PFSK-1 (cell line): ENCODE results near the gene GUSB.

Experiments
- FOXP2 ChIP-seq: optimal IDR thresholded peaks from 2 replicates; pipeline ENCODE3; 2011; ENCODE audit warnings: borderline replicate concordance, control low read depth, inconsistent platforms; ENCODE audit not compliant: insufficient read depth; ENCODE audit errors: extremely low read length, extremely low read depth
- POLR2AphosphoS5 ChIP-seq: IDR thresholded peaks from 2 replicates; pipeline ENCODE4 v1.6.1; 2012; ENCODE audit warnings: low read depth, mild to moderate bottlenecking, control low read depth, low read length, moderate library complexity
- SIN3A ChIP-seq: IDR thresholded peaks from 2 replicates; pipeline ENCODE4 v1.6.1; 2012; ENCODE audit warnings: mild to moderate bottlenecking, low read length, moderate library complexity, borderline replicate concordance; ENCODE audit not compliant: insufficient read depth
- TAF1 ChIP-seq: IDR thresholded peaks from 2 replicates; pipeline ENCODE4 v1.6.1; 2012; ENCODE audit warnings: low read length, control low read depth, borderline replicate concordance; ENCODE audit not compliant: insufficient read depth
- TF ChIP-seq, protein P1 (sequence below), 2 experiments: IDR thresholded peaks; 2 replicates each; pipeline versions ENCODE4 v1.6.1 to v1.8.0; 2011 to 2012; ENCODE audit warnings: low read depth in 2 of 2, low read length in 2 of 2, control low read depth in 1 of 2, inconsistent platforms in 1 of 2, mild to moderate bottlenecking in 1 of 2, moderate library complexity in 1 of 2; ENCODE audit not compliant: insufficient read depth in 1 of 2

Gene GUSB

DNA sequence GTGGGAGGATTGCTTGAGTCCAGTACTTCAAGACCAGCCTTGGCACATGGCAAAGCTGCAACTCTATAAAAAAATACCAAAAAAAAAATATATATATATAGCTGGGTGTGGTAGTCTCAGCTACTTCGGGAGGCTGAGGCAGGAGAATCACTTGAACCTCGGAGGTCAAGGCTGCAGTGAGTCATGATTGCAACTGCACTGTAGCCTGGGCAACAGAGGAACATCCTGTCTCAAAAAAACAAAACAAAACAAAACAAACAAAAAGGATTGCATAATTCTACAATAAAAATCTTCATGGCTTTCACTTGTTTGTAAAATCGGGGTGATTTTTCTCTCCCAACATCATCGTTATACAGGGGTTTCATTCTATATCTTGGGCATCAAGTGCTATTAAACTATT lies 35.1 kb downstream of the GUSB start:
- TF ChIP-seq POLR2AphosphoS5, result no peak
- TF ChIP-seq TAF1, result no peak
- TF ChIP-seq SIN3A, result no peak
- no peak for TF ChIP-seq FOXP2
- TF ChIP-seq, protein P1, sequence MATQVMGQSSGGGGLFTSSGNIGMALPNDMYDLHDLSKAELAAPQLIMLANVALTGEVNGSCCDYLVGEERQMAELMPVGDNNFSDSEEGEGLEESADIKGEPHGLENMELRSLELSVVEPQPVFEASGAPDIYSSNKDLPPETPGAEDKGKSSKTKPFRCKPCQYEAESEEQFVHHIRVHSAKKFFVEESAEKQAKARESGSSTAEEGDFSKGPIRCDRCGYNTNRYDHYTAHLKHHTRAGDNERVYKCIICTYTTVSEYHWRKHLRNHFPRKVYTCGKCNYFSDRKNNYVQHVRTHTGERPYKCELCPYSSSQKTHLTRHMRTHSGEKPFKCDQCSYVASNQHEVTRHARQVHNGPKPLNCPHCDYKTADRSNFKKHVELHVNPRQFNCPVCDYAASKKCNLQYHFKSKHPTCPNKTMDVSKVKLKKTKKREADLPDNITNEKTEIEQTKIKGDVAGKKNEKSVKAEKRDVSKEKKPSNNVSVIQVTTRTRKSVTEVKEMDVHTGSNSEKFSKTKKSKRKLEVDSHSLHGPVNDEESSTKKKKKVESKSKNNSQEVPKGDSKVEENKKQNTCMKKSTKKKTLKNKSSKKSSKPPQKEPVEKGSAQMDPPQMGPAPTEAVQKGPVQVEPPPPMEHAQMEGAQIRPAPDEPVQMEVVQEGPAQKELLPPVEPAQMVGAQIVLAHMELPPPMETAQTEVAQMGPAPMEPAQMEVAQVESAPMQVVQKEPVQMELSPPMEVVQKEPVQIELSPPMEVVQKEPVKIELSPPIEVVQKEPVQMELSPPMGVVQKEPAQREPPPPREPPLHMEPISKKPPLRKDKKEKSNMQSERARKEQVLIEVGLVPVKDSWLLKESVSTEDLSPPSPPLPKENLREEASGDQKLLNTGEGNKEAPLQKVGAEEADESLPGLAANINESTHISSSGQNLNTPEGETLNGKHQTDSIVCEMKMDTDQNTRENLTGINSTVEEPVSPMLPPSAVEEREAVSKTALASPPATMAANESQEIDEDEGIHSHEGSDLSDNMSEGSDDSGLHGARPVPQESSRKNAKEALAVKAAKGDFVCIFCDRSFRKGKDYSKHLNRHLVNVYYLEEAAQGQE (IDR thresholded peaks at IDR 0.05; ENCODE audit: insufficient read depth in 1 of 2, low read depth in 2 of 2, low read length in 2 of 2), result no peak

DNA sequence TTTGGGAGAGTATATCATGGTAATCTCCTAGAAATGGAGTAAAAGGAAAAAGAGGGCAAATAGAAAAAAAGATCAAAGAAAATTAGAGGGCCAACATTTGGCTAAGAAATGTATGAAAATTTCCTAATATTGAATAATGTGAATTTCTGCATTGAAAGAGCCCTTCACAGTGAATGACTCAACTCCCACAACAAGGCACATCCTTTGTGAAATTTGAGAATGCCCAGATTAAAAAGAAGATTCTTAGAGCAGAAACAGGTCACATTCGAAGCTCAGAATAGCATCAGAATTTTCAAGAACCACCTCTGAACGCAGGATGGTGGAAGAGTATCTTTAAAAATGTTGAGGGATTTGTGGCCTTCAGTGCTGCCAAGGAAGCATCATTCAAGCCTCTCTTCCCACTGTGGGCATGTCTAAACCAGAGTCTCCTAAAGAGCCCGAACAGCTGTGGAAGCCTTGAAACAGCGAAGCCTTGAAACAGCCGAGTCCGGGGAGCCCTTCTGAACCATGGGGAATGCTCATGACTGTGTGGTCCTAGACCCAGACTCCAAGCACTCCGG lies 43.6 kb downstream of the GUSB start:
- TF ChIP-seq SIN3A, result no peak

DNA sequence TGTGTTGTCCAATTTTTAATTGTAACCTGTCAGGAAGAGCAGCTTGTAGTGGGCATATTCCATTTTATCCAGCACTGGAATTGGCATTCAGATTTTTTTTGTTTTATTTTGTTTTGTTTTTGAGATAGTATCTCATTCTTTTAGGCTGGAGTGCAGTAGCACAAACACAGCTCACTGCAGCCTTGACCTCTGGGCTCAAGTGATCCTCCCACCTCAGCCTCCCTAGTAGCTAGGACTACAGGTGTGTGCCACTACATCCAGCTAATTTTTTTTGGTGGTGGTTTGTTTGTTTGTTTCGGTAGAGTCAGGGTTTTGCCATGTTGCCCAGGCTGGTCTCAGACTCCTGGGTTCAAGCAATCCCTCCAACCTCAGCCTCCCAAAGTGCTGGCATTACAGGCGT lies 44.7 kb downstream of the GUSB start:
- TF ChIP-seq POLR2AphosphoS5, result no peak
- no peak for TF ChIP-seq FOXP2
- TF ChIP-seq TAF1, result no peak
- TF ChIP-seq, protein P1 (IDR thresholded peaks at IDR 0.05; ENCODE audit: insufficient read depth in 1 of 2, low read depth in 2 of 2, low read length in 2 of 2), result no peak

DNA sequence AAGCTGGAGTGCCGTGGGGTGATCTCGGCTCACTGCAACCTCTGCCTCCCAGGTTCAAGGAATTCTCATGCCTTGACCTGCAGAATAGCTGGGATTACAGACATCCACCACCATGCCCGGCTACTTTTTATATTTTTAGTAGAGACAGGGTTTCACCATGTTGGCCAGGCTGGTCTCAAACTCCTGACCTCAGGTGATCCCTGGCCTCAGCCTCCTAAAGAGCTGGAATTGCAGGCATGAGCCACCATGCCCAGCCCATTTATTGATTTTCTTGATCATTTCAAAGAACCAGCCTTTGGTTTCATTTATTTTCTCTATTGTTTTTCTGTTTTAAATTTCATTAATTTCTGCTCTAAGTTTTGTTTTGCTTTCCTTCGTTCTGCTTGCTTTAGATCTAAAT lies 50.3 kb downstream of the GUSB start:
- TF ChIP-seq FOXP2, result no peak
- TF ChIP-seq SIN3A, result no peak
- no peak for TF ChIP-seq POLR2AphosphoS5
- TF ChIP-seq, protein P1 (IDR thresholded peaks at IDR 0.05; ENCODE audit: insufficient read depth in 1 of 2, low read depth in 2 of 2, low read length in 2 of 2), result no peak
- no peak for TF ChIP-seq TAF1

DNA sequence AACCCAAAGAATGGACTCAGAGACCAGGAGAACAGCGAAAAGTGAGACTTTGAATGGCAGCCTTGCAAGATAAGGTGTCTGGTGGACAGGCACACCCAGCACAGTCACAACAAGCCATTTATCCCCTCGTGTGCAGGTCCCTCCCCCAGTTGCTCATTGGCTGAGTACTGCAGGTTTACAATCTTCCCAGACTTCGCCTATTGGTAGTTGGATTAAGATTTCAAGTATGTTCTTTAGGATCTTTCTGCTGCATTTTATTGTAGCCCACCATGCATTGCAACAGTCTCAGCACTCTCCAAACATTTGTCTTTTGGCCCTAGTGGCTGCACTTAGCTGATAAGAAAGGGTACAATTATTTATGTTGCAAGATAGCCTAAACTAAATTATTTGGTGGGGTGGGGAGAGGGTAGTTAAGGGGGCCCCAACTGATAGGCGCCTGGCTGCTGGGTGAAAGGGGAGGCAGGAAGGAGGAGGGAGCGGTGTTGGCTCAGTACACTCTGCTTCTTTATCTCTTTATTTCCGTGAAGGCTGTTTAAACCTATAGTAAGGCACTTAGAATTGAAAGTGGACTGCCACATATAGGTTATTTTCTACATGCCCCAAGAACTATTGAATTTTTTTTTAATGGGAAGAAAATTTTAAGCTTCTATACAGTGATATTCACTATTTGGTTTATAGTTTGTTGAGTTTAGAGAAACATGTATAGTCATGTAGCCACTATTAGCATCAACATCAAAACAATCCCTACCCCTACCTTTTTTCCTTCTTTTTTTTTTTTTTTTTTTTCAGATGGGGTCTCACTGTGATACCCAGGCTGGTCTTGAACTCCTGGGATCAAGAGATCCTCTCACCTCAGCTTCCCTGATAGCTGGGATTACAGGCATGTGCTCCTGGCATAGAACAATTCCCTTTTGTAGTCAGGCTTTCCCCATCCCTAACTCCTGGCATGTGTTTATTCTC lies 54.2 kb downstream of the GUSB start:
- TF ChIP-seq SIN3A (no peak), TAF1 (no peak), FOXP2 (no peak), POLR2AphosphoS5 (no peak)
- TF ChIP-seq, protein P1 (IDR thresholded peaks at IDR 0.05; ENCODE audit: insufficient read depth in 1 of 2, low read depth in 2 of 2, low read length in 2 of 2), result no peak
